ENCODE measurements around the gene ELAVL1.
"Not testable (repeated sequence)": the region's sequence is repeated elsewhere in the genome, so short reads cannot be mapped to it uniquely, and the experiment has no call there.

ELAVL1 gene

DNA sequence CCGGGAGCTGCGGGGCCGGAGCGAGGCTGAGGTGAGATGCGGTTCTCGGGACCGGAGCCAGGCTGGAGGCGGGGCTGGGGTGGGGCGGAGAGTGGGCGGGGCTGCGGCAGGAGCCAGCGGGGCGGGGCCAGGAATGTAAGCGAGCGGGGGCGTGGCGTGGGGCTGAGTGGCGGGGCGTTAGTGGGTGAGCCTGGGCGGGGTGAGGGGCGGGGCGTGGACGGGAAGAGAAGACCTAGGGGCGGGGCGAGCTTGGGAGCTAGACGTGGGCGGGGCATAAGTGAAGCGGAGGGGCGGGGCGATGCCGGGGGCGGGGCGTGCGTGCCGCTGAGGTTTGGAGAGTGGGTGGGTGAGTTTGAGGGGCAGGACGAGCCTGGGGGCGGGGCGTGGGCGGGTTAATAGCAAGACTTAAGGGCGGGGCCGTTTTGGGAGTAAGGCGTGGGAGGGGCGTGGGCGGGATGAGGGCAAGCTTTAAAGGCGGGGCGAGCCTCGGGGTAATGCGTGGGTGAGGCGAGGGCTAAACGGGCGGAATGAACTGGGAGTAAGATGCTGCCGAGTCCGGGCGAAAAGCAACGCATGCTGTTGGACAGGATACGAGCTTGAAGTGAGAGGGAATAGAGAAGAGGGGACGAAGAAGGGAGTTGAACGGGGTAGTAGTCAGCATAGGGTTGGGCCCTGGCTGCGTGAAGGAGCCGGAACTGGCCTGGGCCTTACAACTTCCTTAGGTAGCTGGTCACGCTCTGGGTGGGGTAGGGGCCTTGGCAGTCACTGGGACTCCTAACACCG, 84.7 kb downstream of the ELAVL1 start:
- no peak for DNase-seq

DNA sequence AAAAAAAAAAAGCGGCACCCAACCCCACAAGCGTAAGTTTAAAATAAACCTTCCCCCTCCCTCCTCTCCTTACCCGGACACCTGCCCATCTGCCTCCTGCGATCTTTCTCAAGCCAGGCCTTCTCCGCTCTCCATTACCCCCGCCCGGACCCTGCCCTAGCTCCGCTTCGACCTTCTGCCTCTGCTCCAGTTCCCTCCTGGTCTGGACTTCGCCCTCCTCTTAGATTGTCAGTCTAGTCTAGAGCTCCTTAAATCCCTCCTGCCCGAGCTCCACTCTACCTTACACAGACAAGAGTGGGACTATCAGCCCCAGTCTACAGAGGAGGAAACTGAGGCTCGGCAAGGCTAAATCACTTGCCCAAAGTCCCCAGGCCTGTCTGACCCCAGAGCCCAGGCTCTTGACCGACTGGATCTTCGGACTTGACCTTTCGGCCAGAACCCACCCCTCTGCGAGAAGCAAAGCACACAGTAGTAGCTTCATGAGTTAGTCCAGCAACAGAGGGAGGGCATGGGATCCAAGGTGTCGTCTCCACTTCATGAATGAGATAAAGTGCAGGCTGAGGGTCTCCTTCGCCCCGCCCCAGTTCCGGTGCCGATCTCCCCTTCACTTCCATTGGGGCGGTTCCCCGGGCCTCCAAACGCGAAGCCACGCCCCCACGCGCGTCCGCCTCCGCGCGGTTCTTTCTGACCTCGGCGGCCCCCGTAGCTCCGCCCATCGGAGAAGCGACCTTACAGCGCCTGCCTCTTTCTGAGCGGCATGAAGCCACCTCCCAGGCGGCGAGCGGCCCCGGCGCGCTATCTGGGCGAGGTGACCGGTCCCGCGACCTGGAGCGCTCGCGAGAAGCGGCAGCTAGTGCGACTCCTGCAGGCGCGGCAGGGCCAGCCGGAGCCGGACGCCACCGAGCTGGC, 85.6 kb downstream of the ELAVL1 start, which contains the start of gene SNAPC2:
Gene SNAPC2 (plus strand): TSS at position 729 of the 909 bp plus-strand sequence. CDS start 29 bp downstream, at position 758.
- DNase-seq = no peak

DNA sequence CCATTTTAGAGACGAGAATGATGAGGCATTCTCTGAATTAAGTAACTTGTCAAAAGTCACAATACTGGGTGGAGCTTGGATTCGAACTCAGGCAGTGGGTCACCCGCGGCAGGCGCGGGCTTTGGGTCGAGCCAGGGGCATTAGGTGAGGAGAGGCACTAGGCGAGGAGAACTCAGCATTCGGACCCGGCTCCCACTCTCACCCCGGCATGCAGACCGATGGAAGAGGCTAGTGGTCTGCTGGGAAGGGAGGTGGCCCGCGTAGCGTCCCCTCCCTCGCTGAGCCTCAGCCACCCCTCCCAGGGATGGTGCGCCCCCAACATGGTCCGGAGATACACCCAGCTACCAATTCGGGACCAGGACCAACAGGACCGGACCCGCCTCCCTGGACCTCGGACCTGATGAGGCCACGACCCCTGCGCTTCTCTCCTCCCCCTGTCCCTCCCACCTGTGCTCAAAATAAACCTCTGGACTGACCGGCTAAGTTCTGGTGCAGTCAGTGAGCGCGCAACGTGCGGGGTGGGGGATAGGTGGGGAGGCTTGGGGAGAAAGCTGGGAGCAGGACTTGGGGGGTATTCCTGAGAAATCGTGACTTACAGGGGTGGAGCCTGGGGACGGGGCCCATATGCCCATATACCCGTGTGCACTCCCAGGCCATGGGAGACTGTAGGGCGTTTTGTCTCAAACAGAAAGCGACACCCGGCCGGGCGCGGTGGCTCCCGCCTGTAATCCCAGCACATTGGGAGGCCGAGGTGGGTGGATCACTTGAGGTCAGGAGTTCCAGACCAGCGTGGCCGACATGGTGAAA, 86.6 kb downstream of the ELAVL1 start:
- DNase-seq = no peak

DNA sequence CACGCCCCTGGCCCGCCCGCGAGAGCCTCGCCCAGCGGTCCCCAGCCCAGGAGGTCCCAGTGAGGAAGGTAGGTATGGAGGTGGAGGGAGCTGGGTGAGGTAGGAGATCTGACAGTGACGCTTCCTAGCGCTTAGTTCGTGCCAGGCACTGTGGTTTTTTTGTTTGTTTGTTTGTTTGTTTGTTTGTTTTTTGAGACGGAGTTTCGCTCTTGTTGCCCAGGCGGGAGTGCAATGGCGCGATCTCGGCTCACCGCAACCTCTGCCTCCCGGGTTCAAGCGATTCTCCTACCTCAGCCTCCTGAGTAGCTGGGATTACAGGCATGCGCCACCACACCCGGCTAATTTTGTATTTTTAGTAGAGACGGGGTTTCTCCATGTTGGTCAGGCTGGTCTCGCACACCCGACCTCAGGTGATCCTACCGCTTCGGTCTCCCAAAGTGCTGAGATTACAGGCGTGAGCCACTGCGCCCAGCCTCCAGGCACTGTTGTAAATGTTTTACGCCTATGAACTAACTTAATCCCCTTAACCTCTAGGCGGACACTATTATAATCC, 87.3 kb downstream of the ELAVL1 start:
- not testable (repeated sequence) for DNase-seq

DNA sequence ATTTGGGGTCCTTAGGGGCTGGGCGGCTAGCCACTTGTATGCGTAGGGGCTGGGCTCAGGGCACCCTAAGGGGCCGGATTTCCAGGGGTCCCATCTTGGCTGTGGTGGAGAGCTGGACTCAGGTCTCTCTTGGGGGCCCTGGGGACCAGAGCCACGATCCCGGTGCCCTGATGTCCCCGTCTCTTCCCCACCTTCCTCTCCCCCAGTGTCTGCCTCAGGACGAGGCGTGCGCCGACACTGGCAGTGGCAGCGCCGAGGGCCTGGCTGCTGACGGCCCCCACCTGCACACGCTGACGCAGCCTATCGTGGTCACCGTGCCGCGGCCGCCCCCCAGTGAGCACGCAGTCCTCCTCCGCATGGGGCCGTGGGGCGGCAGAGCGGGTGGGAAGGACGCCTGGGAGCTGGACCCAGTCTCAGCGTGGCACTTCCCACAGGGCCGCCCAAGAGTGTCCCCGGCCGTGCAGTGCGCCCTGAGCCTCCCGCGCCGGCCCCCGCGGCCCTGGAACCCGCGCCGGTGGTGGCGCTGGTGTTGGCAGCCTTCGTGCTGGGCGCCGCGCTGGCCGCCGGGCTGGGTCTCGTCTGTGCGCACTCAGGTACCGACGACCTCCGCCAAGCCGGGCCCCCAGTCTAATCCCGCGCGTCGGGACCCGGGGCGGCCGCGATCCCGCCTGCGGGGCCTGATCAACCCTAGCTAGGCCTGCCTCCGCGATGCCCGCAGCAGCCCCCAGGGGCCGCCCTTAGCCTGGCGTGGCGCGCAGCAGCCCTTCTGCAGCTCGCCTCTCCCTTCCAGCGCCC, 88.0 kb downstream of the ELAVL1 start:
- no peak for DNase-seq

DNA sequence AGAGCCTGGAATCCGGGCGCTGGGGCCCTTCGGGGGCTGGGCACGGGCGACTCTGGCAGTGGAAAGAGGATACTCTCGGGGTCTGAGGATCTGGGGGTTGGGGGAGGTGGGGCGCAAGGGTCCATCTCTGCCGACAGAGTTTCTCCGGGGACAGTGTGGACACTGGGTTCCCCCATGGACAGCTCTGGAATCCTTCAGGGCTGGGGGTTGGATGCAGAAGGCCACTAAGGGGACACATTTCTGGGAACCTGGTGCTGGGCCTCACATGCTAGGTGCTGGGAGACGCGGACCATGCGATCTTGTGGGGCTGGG, 88.5 kb downstream of the ELAVL1 start:
- DNase-seq = no peak

DNA sequence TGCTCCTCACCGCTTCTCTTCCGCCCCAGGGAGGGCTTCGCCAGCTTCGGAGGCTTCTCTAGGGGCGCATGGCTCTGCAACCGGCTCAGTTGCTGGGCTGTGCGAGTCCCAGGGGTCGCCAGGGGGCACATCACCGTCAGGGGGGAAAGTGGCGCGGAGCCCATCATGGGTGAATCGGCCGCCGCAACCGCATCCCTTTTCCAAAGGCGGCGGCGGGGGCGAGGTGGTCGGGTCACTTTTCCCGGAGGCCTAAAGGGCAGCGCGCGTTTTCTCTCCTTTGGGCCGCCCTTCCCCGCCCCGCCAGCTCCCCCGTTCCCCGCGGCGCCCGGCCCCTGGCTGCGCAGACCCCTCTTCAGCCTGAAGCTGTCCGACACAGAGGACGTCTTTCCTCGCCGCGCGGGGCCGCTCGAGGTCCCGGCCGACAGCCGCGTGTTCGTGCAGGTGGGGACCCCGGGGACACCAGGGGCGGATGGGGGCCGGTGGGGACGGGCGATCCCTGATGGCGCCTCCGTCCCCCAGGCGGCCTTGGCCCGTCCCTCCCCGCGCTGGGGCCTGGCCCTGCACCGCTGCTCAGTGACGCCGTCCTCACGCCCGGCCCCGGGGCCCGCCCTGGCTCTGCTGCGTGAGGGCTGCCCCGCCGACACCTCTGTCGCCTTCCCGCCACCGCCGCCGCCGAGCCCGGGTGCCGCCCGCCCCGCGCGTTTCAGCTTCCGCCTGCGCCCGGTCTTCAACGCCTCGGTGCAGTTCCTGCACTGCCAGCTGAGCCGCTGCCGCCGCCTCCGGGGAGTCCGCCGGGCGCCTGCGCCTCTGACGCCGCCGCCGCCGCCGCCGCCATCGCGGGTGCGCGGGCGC, 89.1 kb downstream of the ELAVL1 start:
- DNase-seq = no peak

DNA sequence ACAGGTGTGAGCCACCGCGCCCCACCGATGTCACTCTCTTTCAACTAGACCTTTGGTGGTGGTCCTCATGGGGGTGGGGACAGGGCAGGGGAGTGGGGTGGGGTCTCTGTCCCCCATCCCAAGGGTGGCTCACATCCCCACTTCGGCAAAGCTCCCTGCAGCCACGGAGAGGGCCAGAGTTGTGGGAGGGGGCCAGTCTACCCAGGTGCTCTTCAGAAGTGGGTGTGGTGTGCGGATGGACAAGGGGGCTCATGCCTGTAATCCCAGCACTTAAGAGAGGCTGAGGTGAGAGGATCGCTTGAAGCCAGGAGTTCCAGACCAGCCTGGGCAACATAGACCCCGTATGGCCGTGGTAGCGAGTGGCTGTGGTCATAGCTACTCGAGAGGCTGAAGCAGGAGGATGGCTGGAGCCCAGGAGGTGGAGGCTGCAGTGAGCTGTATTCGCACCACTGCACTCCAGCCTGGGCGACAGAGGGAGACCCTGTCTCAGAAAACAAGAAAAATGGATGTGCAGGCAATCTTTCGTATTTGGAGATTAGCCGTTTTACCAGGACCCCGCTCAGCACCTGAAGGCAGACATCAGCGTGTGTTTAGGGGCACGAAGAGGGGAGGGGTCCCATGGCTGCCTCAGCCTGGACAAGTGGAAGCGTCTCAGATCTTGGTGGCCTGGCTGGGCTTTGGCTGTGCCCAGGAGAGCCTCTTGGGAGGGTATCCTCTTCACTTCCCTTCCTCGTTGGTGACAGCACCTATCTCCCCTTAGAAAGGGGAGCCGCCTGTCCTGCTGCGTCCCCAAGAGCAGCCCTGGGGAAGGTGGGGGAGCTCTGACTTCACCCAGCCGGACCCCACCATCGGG, 90.0 kb downstream of the ELAVL1 start:
- DNase-seq = no peak

DNA sequence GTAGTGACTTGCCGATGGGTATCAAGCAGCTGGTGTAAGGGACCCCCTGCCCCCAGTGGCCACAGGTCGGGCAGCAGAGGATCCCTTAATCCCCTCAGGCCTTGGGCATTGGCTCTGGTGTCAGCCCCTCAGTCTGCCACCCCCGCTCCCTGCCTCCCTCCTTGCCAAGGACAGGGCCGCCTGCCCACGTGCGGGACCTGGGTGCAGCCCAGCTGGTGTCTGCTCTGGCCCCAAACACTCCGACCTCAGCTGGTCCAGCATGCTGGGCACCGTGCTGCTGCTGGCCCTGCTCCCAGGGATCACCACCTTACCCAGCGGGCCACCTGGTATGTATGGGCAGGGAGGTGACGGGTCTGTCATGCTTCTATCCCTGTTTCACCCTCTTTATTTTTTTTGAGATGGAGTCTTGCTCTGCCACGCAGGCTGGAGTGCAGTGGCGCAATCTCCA, 90.8 kb downstream of the ELAVL1 start, which contains the start of gene TGFBR3L:
Gene TGFBR3L (plus strand): TSS at position 233 of the 448 bp plus-strand sequence.
- no peak for DNase-seq

DNA sequence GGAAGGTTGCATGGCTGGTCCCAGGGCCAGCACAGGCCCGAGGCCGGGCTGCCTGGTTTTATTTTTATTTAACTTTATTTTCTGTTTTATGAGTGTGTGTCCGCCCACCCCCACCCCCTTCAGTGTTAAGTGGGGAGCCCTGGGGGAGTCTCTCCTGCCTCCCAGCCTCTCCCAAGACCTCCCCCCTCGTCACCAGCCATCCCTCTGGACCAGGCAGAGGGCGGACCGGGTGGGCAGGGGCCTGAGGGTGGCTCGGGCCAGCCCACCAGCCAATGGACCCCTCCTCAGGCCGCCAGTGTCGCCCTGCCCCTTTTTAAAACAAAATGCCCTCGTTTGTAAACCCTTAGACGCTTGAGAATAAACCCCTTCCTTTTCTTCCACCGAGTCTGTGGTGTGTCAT, 91.3 kb downstream of the ELAVL1 start:
- no peak for DNase-seq

DNA sequence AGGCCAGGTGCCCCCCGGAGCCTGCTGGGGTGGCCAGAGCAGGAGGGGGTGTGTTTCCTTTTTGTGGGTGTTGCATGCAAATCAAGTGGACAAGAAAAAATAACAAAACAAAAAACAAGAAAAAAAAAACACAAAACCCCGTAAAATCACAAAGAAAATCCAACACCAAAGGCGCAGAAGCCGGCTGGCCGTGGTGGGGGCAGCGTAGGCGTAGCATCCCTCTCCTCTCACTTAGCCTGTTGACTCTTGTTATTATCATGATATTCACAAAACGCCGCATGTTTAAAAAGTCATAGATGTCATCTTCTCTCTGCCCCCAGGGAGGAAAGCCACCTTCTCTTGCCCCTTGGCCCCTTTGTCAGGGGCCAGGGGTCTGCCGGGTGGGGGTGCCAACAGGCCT, 91.8 kb downstream of the ELAVL1 start:
- no peak for DNase-seq

DNA sequence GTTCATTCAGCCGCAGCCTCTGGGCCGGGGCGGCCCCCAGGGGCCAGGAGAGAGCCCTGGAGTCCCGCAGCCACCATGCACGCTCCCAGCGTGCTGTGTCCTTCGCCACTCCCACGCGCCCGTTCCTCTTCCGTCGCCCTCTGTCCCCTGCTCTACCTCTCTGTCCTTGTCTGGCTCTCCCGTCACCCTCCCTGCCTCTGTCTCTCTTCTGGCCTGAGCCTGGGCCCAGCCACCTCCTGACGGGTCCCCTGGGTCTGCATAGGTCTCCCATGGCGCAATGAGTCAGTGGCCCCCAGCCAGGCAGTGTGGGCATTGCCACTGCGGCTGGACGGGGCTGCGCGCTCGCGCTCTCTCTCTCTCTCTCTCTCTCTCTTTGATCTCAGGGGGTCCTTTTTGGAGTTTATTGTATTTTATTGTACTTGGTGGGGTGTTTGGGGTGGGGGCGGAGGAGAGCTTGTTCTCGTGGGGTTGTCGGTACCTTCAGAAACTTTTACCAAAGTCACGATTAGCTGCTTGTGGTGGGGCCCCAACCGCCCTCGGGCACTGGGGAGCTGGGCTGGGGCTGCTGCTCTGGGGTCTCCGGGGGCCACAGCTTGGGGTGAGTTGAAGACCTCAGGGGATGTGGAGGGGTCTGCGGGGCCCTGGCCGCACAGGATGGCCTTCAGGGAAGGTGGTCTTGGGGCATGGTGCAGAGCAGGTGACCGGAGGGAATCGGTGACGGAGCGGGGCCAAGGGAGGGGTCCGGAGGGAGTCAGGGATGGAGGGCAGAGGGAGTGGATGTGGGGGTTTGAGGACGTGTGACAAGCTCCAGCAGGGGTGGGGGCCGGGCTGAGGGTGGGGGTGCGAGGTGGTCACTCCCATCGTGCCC, 92.5 kb downstream of the ELAVL1 start:
- DNase-seq = no peak

DNA sequence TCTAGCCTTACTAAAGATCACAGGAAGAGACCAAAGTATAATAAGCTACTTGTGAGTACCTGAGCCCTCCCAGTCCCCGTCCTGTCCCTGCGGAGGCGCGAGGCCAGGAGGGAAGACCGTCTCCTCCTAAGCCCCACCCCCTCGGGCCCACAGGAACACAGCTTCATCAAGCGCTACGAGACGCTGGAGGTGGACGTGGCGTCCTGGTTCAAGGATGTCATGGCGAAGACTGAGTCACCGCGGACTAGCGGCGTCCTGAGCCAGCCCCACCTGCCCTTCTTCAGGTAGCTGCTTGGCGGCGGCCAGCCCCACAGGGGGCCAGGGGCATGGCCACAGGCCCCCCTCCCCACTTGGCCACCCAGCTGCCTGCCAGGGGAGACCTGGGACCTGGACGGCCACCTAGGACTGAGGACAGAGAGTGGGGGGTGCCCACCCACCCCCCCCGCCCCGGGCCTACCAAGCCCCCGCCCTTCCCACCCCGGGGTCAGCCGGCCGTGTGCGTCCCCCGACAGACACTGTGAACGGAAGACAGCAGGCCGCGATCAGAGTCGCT, 93.2 kb downstream of the ELAVL1 start:
- DNase-seq = no peak

DNA sequence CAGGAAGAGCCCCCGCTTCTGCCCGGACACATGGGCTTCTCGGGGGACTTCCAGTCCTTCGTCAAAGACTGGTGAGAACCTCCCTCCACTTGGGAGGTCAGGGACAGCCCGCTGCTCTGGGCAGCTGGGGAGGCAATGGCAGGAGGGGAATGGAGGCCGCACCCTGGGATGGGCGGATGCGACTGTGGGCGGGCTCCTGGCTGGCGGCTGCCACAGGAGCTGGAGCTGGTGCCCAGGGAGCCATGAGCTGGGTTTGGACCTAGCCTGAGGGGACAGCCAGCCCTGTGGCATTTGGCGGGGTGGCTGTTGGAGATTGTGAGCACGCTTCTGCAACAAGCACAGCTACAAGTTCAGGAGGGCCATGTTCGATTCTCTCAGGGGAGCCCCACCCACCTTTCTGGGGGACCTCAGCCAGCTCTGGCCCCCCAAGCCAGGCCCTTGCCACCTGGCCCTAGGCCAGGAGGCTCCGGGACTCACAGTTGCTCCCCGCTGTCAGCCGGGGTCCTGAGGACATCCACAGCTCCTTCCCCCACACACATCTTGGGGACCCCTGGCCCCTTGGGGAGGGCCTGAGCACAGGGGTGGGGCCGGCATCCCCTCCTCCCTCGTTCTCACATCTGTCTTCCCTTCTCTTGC, 93.8 kb downstream of the ELAVL1 start:
- DNase-seq = no peak

DNA sequence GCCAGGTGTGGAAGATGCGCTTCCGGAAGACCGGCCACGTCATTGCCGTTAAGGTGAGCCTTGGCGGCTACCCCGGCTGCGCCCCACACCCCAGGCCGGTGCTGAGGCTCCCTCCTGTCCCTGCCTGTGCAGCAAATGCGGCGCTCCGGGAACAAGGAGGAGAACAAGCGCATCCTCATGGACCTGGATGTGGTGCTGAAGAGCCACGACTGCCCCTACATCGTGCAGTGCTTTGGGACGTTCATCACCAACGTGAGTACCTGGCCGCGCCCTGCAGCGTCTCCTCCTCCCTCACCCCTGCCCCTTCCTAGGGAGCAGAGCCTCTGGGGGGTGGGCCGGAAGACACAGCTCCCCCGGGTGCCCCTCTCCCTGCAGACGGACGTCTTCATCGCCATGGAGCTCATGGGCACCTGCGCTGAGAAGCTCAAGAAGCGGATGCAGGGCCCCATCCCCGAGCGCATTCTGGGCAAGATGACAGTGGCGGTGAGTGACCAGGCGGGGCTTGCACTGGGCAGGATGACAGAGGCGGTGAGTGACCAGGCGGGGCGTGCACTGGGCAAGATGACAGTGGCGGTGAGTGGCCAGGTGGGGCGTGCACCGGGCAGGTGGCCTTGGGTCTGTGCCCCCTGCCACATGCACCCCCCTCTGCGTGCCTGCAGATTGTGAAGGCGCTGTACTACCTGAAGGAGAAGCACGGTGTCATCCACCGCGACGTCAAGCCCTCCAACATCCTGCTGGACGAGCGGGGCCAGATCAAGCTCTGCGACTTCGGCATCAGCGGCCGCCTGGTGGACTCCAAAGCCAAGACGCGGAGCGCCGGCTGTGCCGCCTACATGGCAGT, 94.9 kb downstream of the ELAVL1 start:
- DNase-seq = no peak

DNA sequence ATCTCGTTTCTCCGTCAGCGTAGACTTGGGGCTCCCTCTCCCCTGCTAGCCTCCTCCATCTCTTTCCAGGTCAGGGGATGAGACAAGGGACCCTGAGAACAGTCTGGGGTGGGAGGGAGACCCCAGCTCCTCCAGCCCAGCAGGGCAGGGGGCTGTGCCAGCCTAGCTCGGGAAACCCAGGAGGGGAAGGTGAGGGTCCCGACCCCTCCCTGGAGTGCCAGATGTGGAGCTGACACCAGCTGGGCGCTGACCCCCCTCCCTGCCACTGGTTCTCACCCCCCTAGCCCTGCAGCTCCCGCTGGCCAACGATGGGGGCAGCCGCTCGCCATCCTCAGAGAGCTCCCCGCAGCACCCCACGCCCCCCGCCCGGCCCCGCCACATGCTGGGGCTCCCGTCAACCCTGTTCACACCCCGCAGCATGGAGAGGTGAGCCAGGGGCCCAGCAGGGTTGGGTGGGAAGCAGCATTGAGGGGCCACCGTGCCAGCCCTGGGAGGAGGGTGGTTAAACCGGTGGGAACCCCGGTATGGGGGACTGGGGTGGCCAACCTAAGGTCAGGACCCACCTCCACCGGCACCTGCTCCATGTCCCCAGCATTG, 95.9 kb downstream of the ELAVL1 start:
- no peak for DNase-seq
